ENCODE data around the gene MICAL2.

DNA sequence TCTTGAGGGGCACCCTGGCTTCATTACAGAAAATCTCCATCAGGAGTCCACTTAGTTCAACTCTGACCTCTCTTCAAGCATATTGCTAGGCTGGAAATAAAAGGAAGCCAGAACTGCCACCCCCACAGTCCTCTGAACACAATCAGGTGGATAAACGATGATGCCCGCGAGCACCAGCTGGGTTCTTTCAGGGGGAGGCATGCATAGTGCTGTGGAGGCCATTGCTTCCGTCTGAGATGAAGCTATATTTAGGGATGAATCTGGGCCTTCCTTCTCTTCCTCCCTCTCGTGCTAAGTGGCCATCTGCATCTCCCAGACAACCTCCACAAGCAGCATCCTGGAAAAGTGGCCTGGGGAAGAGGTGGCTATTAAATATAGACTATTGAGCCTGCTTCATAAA is 3.9 kb upstream of the MICAL2 start:
- TF ChIP-seq ZNF274 (IDR thresholded peaks at IDR 0.05; ENCODE audit: borderline replicate concordance, extremely low read depth, low read length) (no peak), SUZ12 (IDR thresholded peaks at IDR 0.05; ENCODE audit: low read length) (no peak), EZH2 (IDR thresholded peaks at IDR 0.05; ENCODE audit: low read depth, low read length, severe bottlenecking) (no peak), TCF12 (IDR thresholded peaks at IDR 0.05; ENCODE audit: low read depth, low read length) (no peak), EP300 (IDR thresholded peaks at IDR 0.05; ENCODE audit: borderline replicate concordance in 1 of 2, low read depth in 2 of 2, low read length in 2 of 2) (no peak), TEAD4 (IDR thresholded peaks at IDR 0.05; ENCODE audit: low read depth, low read length) (no peak), JUN (IDR thresholded peaks at IDR 0.05; ENCODE audit: low read depth, low read length) (no peak), BCL11A (IDR thresholded peaks at IDR 0.05; ENCODE audit: low read depth in 2 of 2, low read length in 2 of 2) (no peak), KDM1A (IDR thresholded peaks at IDR 0.05; ENCODE audit: borderline replicate concordance, low read length) (no peak), CHD2 (IDR thresholded peaks at IDR 0.05; ENCODE audit: low read length) (no peak), POLR2A (IDR thresholded peaks at IDR 0.05; ENCODE audit: control extremely low read depth in 1 of 2, low read depth in 2 of 2, low read length in 2 of 2) (no peak)
- TF ChIP-seq, protein P1, sequence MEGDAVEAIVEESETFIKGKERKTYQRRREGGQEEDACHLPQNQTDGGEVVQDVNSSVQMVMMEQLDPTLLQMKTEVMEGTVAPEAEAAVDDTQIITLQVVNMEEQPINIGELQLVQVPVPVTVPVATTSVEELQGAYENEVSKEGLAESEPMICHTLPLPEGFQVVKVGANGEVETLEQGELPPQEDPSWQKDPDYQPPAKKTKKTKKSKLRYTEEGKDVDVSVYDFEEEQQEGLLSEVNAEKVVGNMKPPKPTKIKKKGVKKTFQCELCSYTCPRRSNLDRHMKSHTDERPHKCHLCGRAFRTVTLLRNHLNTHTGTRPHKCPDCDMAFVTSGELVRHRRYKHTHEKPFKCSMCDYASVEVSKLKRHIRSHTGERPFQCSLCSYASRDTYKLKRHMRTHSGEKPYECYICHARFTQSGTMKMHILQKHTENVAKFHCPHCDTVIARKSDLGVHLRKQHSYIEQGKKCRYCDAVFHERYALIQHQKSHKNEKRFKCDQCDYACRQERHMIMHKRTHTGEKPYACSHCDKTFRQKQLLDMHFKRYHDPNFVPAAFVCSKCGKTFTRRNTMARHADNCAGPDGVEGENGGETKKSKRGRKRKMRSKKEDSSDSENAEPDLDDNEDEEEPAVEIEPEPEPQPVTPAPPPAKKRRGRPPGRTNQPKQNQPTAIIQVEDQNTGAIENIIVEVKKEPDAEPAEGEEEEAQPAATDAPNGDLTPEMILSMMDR (IDR thresholded peaks at IDR 0.05; ENCODE audit: control extremely low read depth in 1 of 3, insufficient read depth in 1 of 3, low read depth in 1 of 3, low read length in 3 of 3), result no peak
- TF ChIP-seq, protein P2, sequence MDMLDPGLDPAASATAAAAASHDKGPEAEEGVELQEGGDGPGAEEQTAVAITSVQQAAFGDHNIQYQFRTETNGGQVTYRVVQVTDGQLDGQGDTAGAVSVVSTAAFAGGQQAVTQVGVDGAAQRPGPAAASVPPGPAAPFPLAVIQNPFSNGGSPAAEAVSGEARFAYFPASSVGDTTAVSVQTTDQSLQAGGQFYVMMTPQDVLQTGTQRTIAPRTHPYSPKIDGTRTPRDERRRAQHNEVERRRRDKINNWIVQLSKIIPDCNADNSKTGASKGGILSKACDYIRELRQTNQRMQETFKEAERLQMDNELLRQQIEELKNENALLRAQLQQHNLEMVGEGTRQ (IDR thresholded peaks at IDR 0.05; ENCODE audit: low read length), result no peak

Data from H1 (cell line).